ENCODE measurements around the gene CLDN9.

CLDN9 gene

GRCh38 chr16:2992383-2993081 lies 20.2 kb upstream of the CLDN9 start:
- DNase-seq (ENCODE audit: low read depth in 2 of 2) = no peak

GRCh38 chr16:2996298-2996697 lies 16.4 kb upstream of the CLDN9 start:
- DNase-seq (ENCODE audit: low read depth in 2 of 2) = no peak

GRCh38 chr16:2999929-3000328 lies 12.8 kb upstream of the CLDN9 start:
- no peak for DNase-seq (ENCODE audit: low read depth in 2 of 2)

- DNase-seq (ENCODE audit: low read depth in 2 of 2) = no peak
Measured at GRCh38 chr16:3000540-3000939, 12.2 kb upstream of the CLDN9 start.

- no peak for DNase-seq (ENCODE audit: low read depth in 2 of 2)
Measured at GRCh38 chr16:3001316-3001715, 11.4 kb upstream of the CLDN9 start.

DNA sequence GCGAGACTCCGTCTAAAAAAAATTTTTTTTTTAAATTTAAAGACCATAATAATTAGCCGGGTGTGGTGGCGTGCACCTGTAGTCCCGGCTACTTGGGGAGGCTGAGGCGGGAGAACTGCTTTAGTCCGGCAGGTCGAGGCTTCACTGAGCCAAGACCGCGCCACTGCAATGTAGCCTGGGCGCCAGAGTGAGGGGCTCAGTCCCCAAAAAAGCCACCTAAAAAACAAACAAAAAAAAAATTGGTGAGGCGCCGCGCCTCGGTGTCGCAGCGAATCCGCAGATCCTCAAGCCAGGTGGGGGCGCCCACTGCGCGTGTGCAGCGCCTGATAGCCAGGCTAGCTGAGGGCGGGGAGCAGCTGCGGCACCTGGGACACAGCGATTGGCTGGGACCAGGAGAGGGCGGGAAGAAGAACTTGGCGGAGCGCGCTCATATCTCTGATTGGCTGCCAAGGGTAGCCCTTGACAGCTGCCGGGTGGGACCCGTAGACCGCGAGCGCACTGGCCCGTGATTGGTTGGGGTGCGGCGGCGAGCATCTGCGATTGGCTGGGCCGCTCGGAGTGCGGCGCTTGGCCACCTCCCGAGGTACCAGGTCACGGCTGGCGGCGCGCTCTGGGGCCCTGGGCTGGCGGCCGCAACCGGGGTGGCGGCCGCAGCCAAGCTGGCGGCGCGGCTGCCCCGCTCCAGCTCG lies 9.0 kb upstream of the CLDN9 start:
- DNase-seq (ENCODE audit: low read depth in 2 of 2) = peak; percentile 93 to 95

GRCh38 chr16:3004319-3004718 lies 8.4 kb upstream of the CLDN9 start:
- no peak for DNase-seq (ENCODE audit: low read depth in 2 of 2)

GRCh38 chr16:3004781-3005284 lies 7.9 kb upstream of the CLDN9 start:
- no peak for DNase-seq (ENCODE audit: low read depth in 2 of 2)

- DNase-seq (ENCODE audit: low read depth in 2 of 2) = no peak
Measured at GRCh38 chr16:3007059-3007956, 5.4 kb upstream of the CLDN9 start.

GRCh38 chr16:3007957-3008689 lies 4.6 kb upstream of the CLDN9 start:
- DNase-seq (ENCODE audit: low read depth in 2 of 2) = peak in 1 of 2 donors; percentile 37

DNA sequence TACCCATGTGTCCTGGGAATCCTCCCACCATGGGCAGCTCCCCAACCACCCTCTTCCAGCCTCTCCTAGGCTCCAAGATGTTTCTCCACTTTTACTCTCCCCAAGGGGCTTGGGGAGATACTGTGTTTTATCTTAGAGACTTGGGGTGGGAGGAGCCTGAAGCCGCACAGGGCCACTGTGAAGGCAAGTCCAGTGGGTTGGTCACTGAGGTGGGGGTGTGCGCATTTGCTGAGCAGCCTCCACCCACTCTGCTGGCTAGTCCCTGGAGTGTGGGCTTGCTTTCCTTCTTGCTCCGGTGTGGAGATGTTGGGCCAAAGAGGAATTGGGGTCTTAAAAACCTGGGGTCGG lies 4.1 kb upstream of the CLDN9 start:
- DNase-seq (ENCODE audit: low read depth in 2 of 2) = no peak

- no peak for DNase-seq (ENCODE audit: low read depth in 2 of 2)
Measured at GRCh38 chr16:3009568-3010390, 2.9 kb upstream of the CLDN9 start.

- DNase-seq (ENCODE audit: low read depth in 2 of 2) = no peak
Measured at GRCh38 chr16:3010510-3010909, 2.2 kb upstream of the CLDN9 start.

DNA sequence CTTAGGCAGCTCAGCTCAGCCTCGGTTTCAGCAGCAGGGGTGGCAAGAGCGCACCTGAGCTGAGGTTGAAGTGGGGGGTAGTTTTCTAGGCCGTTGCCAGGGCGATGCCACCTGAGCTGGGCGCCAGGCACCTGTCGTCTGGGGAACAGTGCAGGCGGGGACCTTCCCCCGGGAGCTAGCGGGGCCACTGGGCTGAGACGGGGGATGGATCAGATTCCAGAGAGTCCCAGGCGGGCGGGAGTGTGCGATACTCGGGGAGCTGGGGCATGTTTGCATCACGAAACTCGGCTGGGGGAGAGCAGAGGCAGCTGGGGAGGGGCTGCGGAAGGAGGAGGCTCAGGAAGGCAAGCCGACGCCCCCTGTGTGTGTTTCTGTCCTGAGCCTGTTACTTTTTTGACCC lies 477 bp upstream of the CLDN9 start:
- DNase-seq (ENCODE audit: low read depth in 2 of 2) = no peak

GRCh38 chr16:3013491-3013951 lies 798 bp downstream of the CLDN9 start:
- DNase-seq (ENCODE audit: low read depth in 2 of 2) = no peak

DNA sequence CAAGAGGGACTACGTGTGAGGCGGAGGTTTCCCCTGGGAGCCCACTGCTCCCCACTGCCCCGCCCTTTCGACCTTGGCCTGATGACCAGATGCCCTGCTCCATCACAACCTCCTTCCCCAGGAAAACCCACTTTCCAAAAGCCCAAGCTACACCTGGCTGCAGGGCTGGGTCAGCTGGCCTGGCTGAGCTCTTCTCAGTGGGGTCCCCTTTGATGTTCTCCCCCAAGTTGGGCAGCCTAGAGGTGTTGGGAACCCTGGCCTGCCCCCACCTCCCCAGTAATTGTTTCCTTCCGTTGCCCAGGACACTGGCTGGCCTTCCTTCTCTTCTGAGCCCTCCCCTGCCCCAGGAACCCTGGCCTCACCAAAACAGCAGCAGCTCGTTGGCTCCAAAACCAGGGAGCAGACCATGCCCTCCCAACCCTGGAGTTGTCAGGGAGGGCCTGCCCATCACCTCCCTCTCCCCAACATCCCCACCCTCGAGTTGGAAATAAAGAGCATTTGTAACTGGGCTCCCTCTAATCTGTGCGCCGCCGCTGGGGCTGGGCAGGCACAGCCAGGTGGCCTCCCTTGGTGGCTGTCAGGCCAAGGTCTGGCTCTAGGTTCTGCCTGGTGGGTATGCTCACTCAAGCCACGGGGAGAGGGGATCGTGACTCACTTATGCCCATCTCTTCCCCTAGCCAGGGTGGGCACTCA lies 1.4 kb downstream of the CLDN9 start:
- DNase-seq (ENCODE audit: low read depth in 2 of 2) = no peak

DNA sequence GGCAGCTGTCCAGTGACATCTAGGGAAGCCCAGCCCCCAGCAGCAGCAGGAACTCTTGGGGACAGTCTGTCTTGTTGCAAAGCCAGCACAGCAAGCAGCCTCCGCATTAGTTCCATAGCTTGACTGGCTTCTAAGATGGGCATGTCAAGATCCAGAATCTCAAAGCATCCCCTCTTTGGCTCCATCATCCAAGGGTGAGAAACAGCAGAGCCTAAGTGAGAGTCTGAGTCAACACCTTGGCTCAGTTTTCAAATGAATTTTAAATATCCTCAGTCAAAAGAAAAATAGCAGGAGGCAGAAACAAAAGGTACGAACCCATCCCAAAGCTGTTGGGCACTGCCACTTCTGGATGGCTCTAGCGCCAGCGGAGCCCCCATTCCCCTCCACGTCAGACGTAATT lies 2.2 kb downstream of the CLDN9 start:
- DNase-seq (ENCODE audit: low read depth in 2 of 2) = no peak

DNA sequence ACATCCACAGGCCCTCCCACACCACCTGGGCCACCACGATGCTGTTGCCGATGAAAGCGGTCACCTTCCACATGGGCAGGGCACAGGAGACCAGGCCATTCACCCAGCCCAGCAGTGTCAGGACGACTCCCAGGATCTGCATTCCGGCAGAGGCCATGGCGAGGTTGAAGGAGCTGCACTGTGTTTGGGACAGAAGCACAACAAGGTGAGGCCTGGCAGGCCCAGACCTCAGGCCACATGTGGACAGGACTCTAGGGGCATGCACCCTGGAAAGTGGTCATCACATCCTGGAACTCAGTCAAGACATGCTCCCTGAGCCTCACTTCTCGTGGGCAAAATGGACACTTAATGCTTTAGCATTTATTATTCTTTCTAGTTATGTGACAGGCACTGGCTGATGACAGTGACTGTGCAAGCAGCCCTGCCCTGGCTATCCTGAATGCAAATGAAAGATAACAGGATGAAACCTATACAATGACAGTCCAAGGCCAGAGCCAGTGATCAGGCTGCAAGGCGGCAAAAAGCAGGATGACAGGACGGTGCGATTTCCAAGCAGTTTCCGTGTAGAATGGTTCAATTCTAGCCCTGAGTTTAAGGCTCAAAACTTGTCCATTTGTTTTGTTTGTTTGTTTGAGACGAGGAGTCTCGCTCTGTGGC lies 3.3 kb downstream of the CLDN9 start:
- no peak for DNase-seq (ENCODE audit: low read depth in 2 of 2)

DNA sequence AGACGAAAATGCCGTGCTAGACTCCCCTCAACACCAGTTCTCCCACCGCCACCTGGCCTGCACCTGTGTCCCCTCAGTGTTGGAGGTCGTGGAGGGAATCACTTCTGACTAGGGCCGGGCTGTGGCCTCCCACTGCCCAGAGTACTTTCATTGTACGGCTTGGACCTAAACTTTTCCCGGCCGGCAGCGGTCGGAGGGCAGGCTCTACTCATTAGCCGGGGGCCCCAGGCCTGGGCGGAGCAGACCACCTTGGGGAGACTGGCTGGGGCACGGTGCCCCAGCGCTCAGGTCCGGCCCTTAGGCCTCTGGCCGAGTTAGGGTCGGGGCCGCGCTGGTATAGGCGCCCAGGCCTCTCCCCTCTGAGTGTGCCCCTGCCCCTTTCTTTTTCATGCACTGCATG lies 4.6 kb downstream of the CLDN9 start:
- no peak for DNase-seq (ENCODE audit: low read depth in 2 of 2)

Measured in stimulated activated CD8-positive, alpha-beta memory T cell treated with anti-CD3 and anti-CD28 coated beads, Interleukin-7, amount 100 ng/mL, for 4 hours (primary cell).